Suprapubic skin (tissue), 3 donors: ENCODE data around the gene TNS1.

Experiments
- POLR2A ChIP-seq, 2 donors: fragments of 450-650 bp; IDR thresholded peaks; one replicate each; pipeline ENCODE4 v1.6.1; 2017; ENCODE audit warnings: antibody characterized with exemption in 2 of 2, mild to moderate bottlenecking in 2 of 2, moderate library complexity in 2 of 2
- TF ChIP-seq, protein P1 (sequence below), 2 donors: fragments of 200-600 bp in 1 of 2; fragments of 450-650 bp in 1 of 2; sonication (generic) in 1 of 2; IDR thresholded peaks; one replicate each; pipeline ENCODE4 v1.5.1; 2016 to 2019; ENCODE audit warnings: antibody characterized with exemption in 2 of 2, mild to moderate bottlenecking in 1 of 2, moderate library complexity in 1 of 2

- TF ChIP-seq, protein P1, sequence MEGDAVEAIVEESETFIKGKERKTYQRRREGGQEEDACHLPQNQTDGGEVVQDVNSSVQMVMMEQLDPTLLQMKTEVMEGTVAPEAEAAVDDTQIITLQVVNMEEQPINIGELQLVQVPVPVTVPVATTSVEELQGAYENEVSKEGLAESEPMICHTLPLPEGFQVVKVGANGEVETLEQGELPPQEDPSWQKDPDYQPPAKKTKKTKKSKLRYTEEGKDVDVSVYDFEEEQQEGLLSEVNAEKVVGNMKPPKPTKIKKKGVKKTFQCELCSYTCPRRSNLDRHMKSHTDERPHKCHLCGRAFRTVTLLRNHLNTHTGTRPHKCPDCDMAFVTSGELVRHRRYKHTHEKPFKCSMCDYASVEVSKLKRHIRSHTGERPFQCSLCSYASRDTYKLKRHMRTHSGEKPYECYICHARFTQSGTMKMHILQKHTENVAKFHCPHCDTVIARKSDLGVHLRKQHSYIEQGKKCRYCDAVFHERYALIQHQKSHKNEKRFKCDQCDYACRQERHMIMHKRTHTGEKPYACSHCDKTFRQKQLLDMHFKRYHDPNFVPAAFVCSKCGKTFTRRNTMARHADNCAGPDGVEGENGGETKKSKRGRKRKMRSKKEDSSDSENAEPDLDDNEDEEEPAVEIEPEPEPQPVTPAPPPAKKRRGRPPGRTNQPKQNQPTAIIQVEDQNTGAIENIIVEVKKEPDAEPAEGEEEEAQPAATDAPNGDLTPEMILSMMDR (IDR thresholded peaks at IDR 0.05) = no peak
- no peak for TF ChIP-seq POLR2A (IDR thresholded peaks at IDR 0.05)
These were observed 15.4 kb downstream of the TNS1 start for GRCh38 chr2:217987391-217987790.
